Stimulated activated CD8-positive, alpha-beta memory T cell treated with anti-CD3 and anti-CD28 coated beads, Interleukin-15, amount 100 ng/mL, for 24 hours (primary cell): ENCODE data around the gene TMEM164.

Experiments
- DNase-seq: peaks from one replicate; pipeline ENCODE4 v3.0.0-alpha.2; 2020; ENCODE audit warnings: low read depth

The TMEM164 gene

GRCh38 chrX:110210417-110211139 is 207.7 kb downstream of the TMEM164 start:
- DNase-seq = no peak

- no peak for DNase-seq
Measured at GRCh38 chrX:110211340-110211739, 208.4 kb downstream of the TMEM164 start.

- no peak for DNase-seq
Measured at GRCh38 chrX:110212299-110212698, 209.4 kb downstream of the TMEM164 start.

GRCh38 chrX:110213183-110213582 is 210.3 kb downstream of the TMEM164 start:
- no peak for DNase-seq

- no peak for DNase-seq
Measured at GRCh38 chrX:110214684-110215083, 211.8 kb downstream of the TMEM164 start.

- no peak for DNase-seq
Measured at GRCh38 chrX:110215411-110215810, 212.5 kb downstream of the TMEM164 start.

GRCh38 chrX:110216027-110216426 is 213.1 kb downstream of the TMEM164 start:
- DNase-seq = no peak

- DNase-seq = no peak
Measured at GRCh38 chrX:110218591-110218990, 215.7 kb downstream of the TMEM164 start.

GRCh38 chrX:110219920-110220319 is 217.0 kb downstream of the TMEM164 start:
- no peak for DNase-seq

- DNase-seq = no peak
Measured at GRCh38 chrX:110222497-110223257, 219.8 kb downstream of the TMEM164 start.

GRCh38 chrX:110224926-110225617 is 222.2 kb downstream of the TMEM164 start:
- DNase-seq = no peak

- no peak for DNase-seq
Measured at GRCh38 chrX:110226931-110227330, 224.0 kb downstream of the TMEM164 start.
